ENCODE data around the gene MRPL1.
"Not testable (repeated sequence)": the region's sequence is repeated elsewhere in the genome, so short reads cannot be mapped to it uniquely, and the experiment has no call there.

Gene MRPL1

GRCh38 chr4:77917075-77917474 is 54.4 kb downstream of the MRPL1 start:
- peaks cover under 1% of the 10 kb centered on the region for H3K9me3 Mint-ChIP-seq
- H3K4me1 Mint-ChIP-seq, result peaks cover 2% of the 10 kb centered on the region
- no peak for DNase-seq
- peaks cover 25% of the 10 kb centered on the region for H3K36me3 Mint-ChIP-seq
- H3K4me3 Mint-ChIP-seq, result no peak overlapping the region
- CTCF ChIA-PET, result interaction anchor here (1.2 kb wide), 1 partner anchor 56 kb away, joined by 4 read pairs; no protein-coding TSS in a partner anchor
- H3K27ac Mint-ChIP-seq, result no peak overlapping the region
- no peaks in the 10 kb centered on the region for H3K27me3 Mint-ChIP-seq

- no peak overlapping the region for H3K27ac Mint-ChIP-seq
- peaks cover 1% of the 10 kb centered on the region for H3K9me3 Mint-ChIP-seq
- peaks cover 2% of the 10 kb centered on the region for H3K4me1 Mint-ChIP-seq
- CTCF ChIA-PET, result interaction anchor here (1.2 kb wide), 1 partner anchor 56 kb away, joined by 4 read pairs; no protein-coding TSS in a partner anchor
- H3K27me3 Mint-ChIP-seq, result no peaks in the 10 kb centered on the region
- no peak overlapping the region for H3K4me3 Mint-ChIP-seq
- DNase-seq, result no peak
- H3K36me3 Mint-ChIP-seq, result peaks cover 28% of the 10 kb centered on the region
Observed at GRCh38 chr4:77917601-77918000, 55.0 kb downstream of the MRPL1 start.

GRCh38 chr4:77920371-77920770 is 57.7 kb downstream of the MRPL1 start:
- peaks cover 2% of the 10 kb centered on the region for H3K4me1 Mint-ChIP-seq
- CTCF ChIA-PET, result no interaction called here

GRCh38 chr4:77921701-77922100 is 59.1 kb downstream of the MRPL1 start:
- CTCF ChIA-PET, result no interaction called here
- Mint-ChIP-seq H3K4me1 (peaks cover 2% of the 10 kb centered on the region), H3K9me3 (peaks cover 11% of the 10 kb centered on the region), H3K36me3 (peaks cover 50% of the 10 kb centered on the region), H3K27me3 (no peaks in the 10 kb centered on the region), H3K27ac (no peak overlapping the region), H3K4me3 (no peak overlapping the region)
- DNase-seq, result no peak

More at GRCh38 chr4:77920371-77920770, 57.7 kb downstream of the MRPL1 start:
- H3K36me3 Mint-ChIP-seq, result peaks cover 40% of the 10 kb centered on the region
- H3K27ac Mint-ChIP-seq, result no peak overlapping the region
- DNase-seq, result no peak
- no peaks in the 10 kb centered on the region for H3K27me3 Mint-ChIP-seq
- peaks cover 5% of the 10 kb centered on the region for H3K9me3 Mint-ChIP-seq
- H3K4me3 Mint-ChIP-seq, result no peak overlapping the region

- Mint-ChIP-seq H3K36me3 (peaks cover 51% of the 10 kb centered on the region), H3K4me1 (peaks cover 2% of the 10 kb centered on the region), H3K9me3 (peaks cover 14% of the 10 kb centered on the region), H3K4me3 (no peak overlapping the region), H3K27me3 (no peaks in the 10 kb centered on the region), H3K27ac (no peak overlapping the region)
- no peak for DNase-seq
- CTCF ChIA-PET, result no interaction called here
Observed at GRCh38 chr4:77922158-77923094, 59.8 kb downstream of the MRPL1 start.

GRCh38 chr4:77927991-77928925 is 65.6 kb downstream of the MRPL1 start:
- DNase-seq, result no peak
- no peaks in the 10 kb centered on the region for H3K4me1 Mint-ChIP-seq
- peaks cover 12% of the 10 kb centered on the region for H3K9me3 Mint-ChIP-seq
- H3K4me3 Mint-ChIP-seq, result no peak overlapping the region
- H3K36me3 Mint-ChIP-seq, result peaks cover 37% of the 10 kb centered on the region
- no peak overlapping the region for H3K27ac Mint-ChIP-seq
- CTCF ChIA-PET, result no interaction called here
- H3K27me3 Mint-ChIP-seq, result no peaks in the 10 kb centered on the region

- Mint-ChIP-seq H3K9me3 (peaks cover 9% of the 10 kb centered on the region), H3K36me3 (peaks cover 29% of the 10 kb centered on the region), H3K4me1 (no peaks in the 10 kb centered on the region), H3K27ac (no peak overlapping the region), H3K27me3 (no peaks in the 10 kb centered on the region), H3K4me3 (no peak overlapping the region)
- CTCF ChIA-PET, result interaction anchor here (0.9 to 1.1 kb wide), 2 partner anchors 30 to 130 kb away, joined by 3 read pairs; no protein-coding TSS in a partner anchor
- no peak for DNase-seq
Observed at GRCh38 chr4:77930154-77930639, 67.6 kb downstream of the MRPL1 start.

- no peaks in the 10 kb centered on the region for H3K27me3 Mint-ChIP-seq
- CTCF ChIA-PET, result interaction anchor here (0.9 kb wide), 1 partner anchor 130 kb away, joined by 3 read pairs; no protein-coding TSS in a partner anchor
- H3K4me3 Mint-ChIP-seq, result no peak overlapping the region
- peaks cover 24% of the 10 kb centered on the region for H3K36me3 Mint-ChIP-seq
- H3K4me1 Mint-ChIP-seq, result no peaks in the 10 kb centered on the region
- DNase-seq, result no peak
- H3K9me3 Mint-ChIP-seq, result peaks cover 5% of the 10 kb centered on the region
- no peak overlapping the region for H3K27ac Mint-ChIP-seq
Observed at GRCh38 chr4:77930876-77931275, 68.2 kb downstream of the MRPL1 start.

GRCh38 chr4:77931452-77932135 is 69.0 kb downstream of the MRPL1 start:
- CTCF ChIA-PET, result interaction anchor here (0.9 kb wide), 1 partner anchor 129 kb away, joined by 3 read pairs; no protein-coding TSS in a partner anchor
- H3K36me3 Mint-ChIP-seq, result peaks cover 22% of the 10 kb centered on the region
- H3K4me1 Mint-ChIP-seq, result no peaks in the 10 kb centered on the region
- no peak overlapping the region for H3K4me3 Mint-ChIP-seq
- no peak for DNase-seq
- H3K27ac Mint-ChIP-seq, result no peak overlapping the region
- H3K27me3 Mint-ChIP-seq, result no peaks in the 10 kb centered on the region
- H3K9me3 Mint-ChIP-seq, result peaks cover 3% of the 10 kb centered on the region

- peaks cover 64% of the 10 kb centered on the region for H3K36me3 Mint-ChIP-seq
- no peak overlapping the region for H3K27ac Mint-ChIP-seq
- H3K9me3 Mint-ChIP-seq, result peaks cover 10% of the 10 kb centered on the region
- H3K4me3 Mint-ChIP-seq, result no peak overlapping the region
- peaks cover 10% of the 10 kb centered on the region for H3K4me1 Mint-ChIP-seq
- DNase-seq, result no peak
- H3K27me3 Mint-ChIP-seq, result no peaks in the 10 kb centered on the region
- CTCF ChIA-PET, result no interaction called here
Observed at GRCh38 chr4:77938560-77938959, 75.9 kb downstream of the MRPL1 start.

- Mint-ChIP-seq H3K9me3 (peaks cover 15% of the 10 kb centered on the region), H3K36me3 (peaks cover 46% of the 10 kb centered on the region), H3K4me1 (peaks cover 21% of the 10 kb centered on the region)
- CTCF ChIA-PET, H3K4me3 Mint-ChIP-seq, H3K27ac Mint-ChIP-seq, DNase-seq, H3K27me3 Mint-ChIP-seq: not testable (repeated sequence)
Observed at GRCh38 chr4:77945929-77946328, 83.3 kb downstream of the MRPL1 start.

GRCh38 chr4:77950203-77950602 is 87.6 kb downstream of the MRPL1 start:
- CTCF ChIA-PET, result no interaction called here
- Mint-ChIP-seq H3K27me3 (no peaks in the 10 kb centered on the region), H3K4me3 (no peak overlapping the region), H3K27ac (no peak overlapping the region), H3K36me3 (peaks cover 34% of the 10 kb centered on the region), H3K4me1 (no peaks in the 10 kb centered on the region), H3K9me3 (peaks cover 5% of the 10 kb centered on the region)
- DNase-seq, result no peak

GRCh38 chr4:77952457-77952856 is 89.8 kb downstream of the MRPL1 start:
- no peak overlapping the region for H3K4me3 Mint-ChIP-seq
- peaks cover 26% of the 10 kb centered on the region for H3K36me3 Mint-ChIP-seq
- no peaks in the 10 kb centered on the region for H3K9me3 Mint-ChIP-seq
- no peak overlapping the region for H3K27ac Mint-ChIP-seq
- CTCF ChIA-PET, result no interaction called here
- no peak for DNase-seq
- no peaks in the 10 kb centered on the region for H3K4me1 Mint-ChIP-seq
- H3K27me3 Mint-ChIP-seq, result no peaks in the 10 kb centered on the region
